HG03521 (cell line): Measurements from ENCODE around the gene DLX3.
"Not testable (repeated sequence)": the region's sequence is repeated elsewhere in the genome, so short reads cannot be mapped to it uniquely, and the experiment has no call there.

Source experiments
- ATAC-seq: cut with Tn5 transposase; IDR thresholded peaks from one replicate; pipeline ENCODE4 v1.9.1; 2021; ENCODE audit warnings: mild to moderate bottlenecking, moderate library complexity; ENCODE audit not compliant: unreplicated experiment

Gene DLX3

GRCh38 chr17:49995055-49995738, at the start of gene DLX3:
Gene DLX3, minus strand, starts transcription at chr17:49995224. Its CDS starts 226 bp downstream, at chr17:49994998.
- no peak for ATAC-seq

- ATAC-seq = no peak
Measured at GRCh38 chr17:50044483-50044882, 49.5 kb upstream of the DLX3 start.

GRCh38 chr17:50043290-50044148, 48.5 kb upstream of the DLX3 start:
- no peak for ATAC-seq

- ATAC-seq = no peak
Measured at GRCh38 chr17:50042211-50042610, 47.2 kb upstream of the DLX3 start.

DNA sequence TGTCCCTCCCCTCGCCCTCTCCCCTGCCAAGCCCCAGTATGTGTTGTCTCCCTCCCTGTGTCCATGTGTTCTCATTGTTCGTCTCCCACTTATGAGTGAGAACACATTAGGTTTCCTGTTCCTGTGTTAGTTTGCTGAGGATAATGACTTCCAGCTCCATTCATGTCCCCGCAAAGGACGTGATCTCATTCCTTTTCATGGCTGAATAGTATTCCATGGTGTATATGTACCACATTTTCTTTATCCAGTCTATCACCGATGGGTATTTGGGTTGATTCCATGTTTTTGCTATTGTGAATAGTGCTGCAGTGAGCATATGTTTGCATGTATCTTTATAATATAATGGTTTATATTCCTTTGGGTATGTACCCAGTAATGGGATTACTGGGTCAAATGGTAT, 45.5 kb upstream of the DLX3 start:
- ATAC-seq = not testable (repeated sequence)

GRCh38 chr17:50039058-50039457, 44.0 kb upstream of the DLX3 start:
- no peak for ATAC-seq

- no peak for ATAC-seq
Measured at GRCh38 chr17:50037321-50038107, 42.5 kb upstream of the DLX3 start.

DNA sequence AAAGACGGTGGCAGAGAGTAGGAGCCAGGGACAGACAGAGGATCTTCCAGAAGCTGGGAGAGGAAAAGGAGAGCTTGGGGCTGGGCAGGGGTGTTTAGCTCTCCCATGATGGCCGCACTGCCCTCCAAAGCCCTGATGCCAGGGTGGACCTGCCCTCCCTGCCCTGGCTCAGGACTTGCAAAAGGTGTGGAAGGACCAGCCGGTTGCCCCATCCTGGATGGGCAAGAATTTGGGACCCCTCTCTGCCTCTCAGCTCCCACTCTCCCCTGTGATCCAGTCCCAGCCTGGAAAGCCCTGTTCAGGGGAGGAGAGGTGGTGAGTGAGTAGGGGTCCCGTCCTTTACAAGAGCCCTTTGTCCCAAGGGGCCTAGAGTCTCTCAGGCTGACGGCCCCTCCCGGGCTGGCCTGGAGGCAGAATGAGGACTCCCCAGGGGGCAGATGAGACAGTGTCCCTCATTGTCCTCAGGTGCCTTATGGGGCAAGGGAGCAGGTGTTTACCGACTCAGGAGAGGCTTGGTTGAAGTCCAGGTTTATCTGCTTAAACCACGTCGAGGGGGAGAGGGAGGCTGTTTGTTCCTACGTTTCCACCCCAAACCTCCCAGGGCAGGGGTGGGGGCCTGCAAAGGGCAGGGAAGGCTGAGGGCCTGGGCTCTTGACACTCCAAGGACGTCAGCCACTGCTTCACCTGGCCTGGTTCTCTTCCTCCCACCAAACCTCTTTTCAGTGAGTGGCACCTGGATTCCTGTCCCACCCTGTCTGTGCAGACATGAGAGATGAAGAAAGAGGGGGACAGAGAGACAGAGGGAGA, 41.6 kb upstream of the DLX3 start:
- no peak for ATAC-seq

- no peak for ATAC-seq
Measured at GRCh38 chr17:50035945-50036344, 40.9 kb upstream of the DLX3 start.

DNA sequence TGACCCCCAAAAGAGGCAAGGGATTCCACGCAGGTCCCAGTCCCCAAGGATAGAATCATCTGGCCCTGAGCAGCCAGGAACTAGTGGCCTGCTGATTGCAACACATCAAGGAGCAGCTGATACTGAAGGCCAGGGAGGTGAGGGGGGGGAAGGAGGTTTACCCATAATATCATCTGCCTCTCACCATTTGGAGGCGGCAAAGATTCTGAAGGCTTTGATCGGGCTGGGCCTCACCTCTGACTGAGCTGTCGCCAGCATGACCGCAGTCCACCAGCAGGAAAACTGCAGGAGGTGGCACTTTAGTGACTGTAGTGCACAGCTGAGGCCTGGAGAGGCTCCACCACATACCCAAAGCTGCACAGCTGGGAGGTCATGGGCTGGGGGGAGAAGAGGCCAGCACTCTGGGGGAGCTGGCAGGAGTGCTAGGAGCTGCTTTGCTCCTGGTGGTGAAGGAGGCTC, 40.4 kb upstream of the DLX3 start:
- no peak for ATAC-seq

GRCh38 chr17:50034498-50035364, 39.7 kb upstream of the DLX3 start:
- no peak for ATAC-seq

- ATAC-seq = no peak
Measured at GRCh38 chr17:50033316-50033715, 38.3 kb upstream of the DLX3 start.

DNA sequence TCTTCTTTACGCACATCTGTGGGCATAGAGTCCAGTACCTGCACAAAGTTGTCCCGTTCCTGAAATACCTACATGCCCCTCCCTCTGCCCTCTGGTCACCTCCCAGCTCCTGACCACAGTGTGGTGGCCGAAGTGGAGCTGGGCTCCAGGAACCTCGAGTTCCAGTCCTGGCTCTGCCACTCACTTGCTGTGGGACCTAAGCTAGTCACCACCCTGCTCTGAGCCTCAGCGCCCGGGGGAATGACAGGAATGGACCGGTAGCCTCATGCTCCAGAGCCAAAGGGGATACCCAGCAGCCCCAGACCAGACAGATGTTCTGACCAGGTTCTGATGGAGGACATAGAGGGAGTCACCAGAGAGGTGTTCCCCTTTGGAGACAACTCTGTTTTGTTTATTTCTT, 34.2 kb upstream of the DLX3 start:
- no peak for ATAC-seq

DNA sequence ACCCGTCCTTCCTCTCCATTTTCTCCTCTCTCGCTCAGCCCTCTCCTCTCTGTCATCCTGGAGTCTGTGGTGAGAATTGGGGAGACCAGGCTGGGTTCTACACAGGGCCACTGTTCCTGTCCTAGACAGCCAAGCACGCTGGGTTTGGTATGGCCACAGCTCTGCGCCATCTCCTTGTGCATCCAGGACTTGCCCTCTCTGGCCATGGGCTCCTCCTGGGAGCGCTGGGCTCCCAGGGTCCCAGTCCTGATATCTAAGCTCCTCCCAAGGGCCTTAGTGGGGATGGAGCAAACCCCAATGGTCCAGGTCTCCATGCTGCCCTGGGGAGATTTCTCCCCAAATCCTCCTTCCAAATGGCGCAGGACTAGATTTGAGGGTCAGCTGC, 33.7 kb upstream of the DLX3 start:
- no peak for ATAC-seq

- ATAC-seq = no peak
Measured at GRCh38 chr17:50027881-50028735, 33.1 kb upstream of the DLX3 start.

DNA sequence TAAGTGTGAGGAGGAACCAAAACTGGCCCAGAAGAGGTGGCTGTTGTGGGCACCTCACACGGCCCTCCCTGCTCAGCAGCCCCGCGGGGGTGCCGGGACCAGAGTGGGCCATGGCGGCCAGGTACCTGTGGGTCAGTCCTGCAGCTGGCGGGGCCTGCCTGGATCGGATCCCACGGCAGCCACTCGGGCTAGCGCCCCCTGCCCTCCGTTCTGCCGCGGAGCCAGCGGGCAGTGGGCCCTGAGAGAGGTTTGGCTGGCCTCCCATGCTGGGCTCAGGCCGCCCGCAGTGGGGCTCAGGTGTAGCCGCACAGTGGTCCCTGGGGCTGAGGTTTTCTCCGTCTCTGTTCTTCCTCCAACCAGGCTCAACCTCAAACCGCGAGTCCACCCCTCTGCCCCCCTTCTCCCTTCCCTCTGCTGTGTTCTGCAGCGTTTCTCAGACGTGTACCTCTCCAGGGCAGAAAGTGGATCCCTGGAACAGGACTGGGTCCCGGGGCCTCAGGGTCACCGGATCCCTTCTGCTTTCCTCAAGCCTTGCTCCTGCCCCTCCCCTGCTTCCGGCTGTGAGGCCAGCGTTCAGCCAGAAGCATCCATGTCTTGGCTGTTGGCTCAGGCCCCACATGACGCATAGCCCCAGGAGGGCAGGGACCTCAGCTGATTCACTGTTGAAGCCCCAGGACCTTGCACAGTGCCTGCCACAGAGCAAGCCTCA, 32.3 kb upstream of the DLX3 start:
- ATAC-seq = no peak

- ATAC-seq = no peak
Measured at GRCh38 chr17:50026837-50027171, 31.8 kb upstream of the DLX3 start.

GRCh38 chr17:50026046-50026675, 31.1 kb upstream of the DLX3 start:
- no peak for ATAC-seq
